PFSK-1 (cell line): ENCODE data around the gene TRERF1.

Source experiments
- FOXP2 ChIP-seq: optimal IDR thresholded peaks from 2 replicates; pipeline ENCODE3; 2011; ENCODE audit warnings: borderline replicate concordance, control low read depth, inconsistent platforms; ENCODE audit not compliant: insufficient read depth; ENCODE audit errors: extremely low read length, extremely low read depth
- POLR2AphosphoS5 ChIP-seq: IDR thresholded peaks from 2 replicates; pipeline ENCODE4 v1.6.1; 2012; ENCODE audit warnings: low read depth, mild to moderate bottlenecking, control low read depth, low read length, moderate library complexity
- SIN3A ChIP-seq: IDR thresholded peaks from 2 replicates; pipeline ENCODE4 v1.6.1; 2012; ENCODE audit warnings: mild to moderate bottlenecking, low read length, moderate library complexity, borderline replicate concordance; ENCODE audit not compliant: insufficient read depth
- TAF1 ChIP-seq: IDR thresholded peaks from 2 replicates; pipeline ENCODE4 v1.6.1; 2012; ENCODE audit warnings: low read length, control low read depth, borderline replicate concordance; ENCODE audit not compliant: insufficient read depth
- TF ChIP-seq, protein P1 (sequence below), 2 experiments: IDR thresholded peaks; 2 replicates each; pipeline versions ENCODE4 v1.6.1 to v1.8.0; 2011 to 2012; ENCODE audit warnings: low read depth in 2 of 2, low read length in 2 of 2, control low read depth in 1 of 2, inconsistent platforms in 1 of 2, mild to moderate bottlenecking in 1 of 2, moderate library complexity in 1 of 2; ENCODE audit not compliant: insufficient read depth in 1 of 2

TRERF1 gene

GRCh38 chr6:42179261-42179944, 272.3 kb downstream of the TRERF1 start:
- no peak for TF ChIP-seq SIN3A
- TF ChIP-seq FOXP2, result no peak
- TF ChIP-seq TAF1, result no peak
- TF ChIP-seq, protein P1, sequence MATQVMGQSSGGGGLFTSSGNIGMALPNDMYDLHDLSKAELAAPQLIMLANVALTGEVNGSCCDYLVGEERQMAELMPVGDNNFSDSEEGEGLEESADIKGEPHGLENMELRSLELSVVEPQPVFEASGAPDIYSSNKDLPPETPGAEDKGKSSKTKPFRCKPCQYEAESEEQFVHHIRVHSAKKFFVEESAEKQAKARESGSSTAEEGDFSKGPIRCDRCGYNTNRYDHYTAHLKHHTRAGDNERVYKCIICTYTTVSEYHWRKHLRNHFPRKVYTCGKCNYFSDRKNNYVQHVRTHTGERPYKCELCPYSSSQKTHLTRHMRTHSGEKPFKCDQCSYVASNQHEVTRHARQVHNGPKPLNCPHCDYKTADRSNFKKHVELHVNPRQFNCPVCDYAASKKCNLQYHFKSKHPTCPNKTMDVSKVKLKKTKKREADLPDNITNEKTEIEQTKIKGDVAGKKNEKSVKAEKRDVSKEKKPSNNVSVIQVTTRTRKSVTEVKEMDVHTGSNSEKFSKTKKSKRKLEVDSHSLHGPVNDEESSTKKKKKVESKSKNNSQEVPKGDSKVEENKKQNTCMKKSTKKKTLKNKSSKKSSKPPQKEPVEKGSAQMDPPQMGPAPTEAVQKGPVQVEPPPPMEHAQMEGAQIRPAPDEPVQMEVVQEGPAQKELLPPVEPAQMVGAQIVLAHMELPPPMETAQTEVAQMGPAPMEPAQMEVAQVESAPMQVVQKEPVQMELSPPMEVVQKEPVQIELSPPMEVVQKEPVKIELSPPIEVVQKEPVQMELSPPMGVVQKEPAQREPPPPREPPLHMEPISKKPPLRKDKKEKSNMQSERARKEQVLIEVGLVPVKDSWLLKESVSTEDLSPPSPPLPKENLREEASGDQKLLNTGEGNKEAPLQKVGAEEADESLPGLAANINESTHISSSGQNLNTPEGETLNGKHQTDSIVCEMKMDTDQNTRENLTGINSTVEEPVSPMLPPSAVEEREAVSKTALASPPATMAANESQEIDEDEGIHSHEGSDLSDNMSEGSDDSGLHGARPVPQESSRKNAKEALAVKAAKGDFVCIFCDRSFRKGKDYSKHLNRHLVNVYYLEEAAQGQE (IDR thresholded peaks at IDR 0.05; ENCODE audit: insufficient read depth in 1 of 2, low read depth in 2 of 2, low read length in 2 of 2), result no peak

DNA sequence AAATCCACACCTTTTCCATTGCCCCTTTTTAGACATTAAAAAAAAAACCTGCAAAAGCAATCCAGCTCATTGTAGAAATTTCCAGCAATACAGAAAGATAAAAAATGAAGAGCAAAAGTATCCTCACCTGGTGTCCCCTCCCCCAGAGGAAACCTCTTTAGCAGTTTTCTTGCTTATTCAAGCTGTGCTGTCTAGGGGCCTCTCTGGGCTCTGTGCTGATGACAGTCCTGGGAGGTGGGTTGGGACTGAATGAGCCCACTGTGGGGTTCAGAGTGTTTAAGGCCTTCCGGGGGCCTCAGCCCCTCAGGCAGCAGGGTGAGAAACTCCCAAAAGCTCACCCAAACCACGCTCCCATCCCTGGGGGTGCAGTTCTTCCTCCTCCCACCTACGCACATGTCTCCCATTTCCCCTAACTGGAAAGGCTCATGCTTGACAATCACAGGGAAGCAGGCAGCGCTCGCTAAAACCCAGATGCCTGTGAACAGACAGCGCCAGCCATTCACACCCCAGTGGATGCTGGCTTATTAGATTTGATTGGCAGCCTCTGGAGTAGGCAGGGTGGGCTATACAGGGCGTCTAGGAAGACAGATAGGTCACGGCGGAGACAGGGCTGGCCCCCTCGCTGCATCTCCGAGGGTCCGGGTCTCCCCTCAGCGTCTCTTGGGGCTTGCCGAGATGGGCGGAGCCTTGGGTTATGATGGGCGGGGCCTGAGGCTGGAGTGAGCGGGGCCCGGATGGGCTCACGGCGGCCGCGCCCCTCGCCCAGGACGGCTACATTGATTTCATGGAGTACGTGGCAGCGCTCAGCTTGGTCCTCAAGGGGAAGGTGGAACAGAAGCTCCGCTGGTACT, 274.0 kb downstream of the TRERF1 start:
- TF ChIP-seq FOXP2, result no peak
- TF ChIP-seq TAF1, result no peak
- TF ChIP-seq, protein P1 (IDR thresholded peaks at IDR 0.05; ENCODE audit: insufficient read depth in 1 of 2, low read depth in 2 of 2, low read length in 2 of 2), result no peak
- no peak for TF ChIP-seq SIN3A
- no peak for TF ChIP-seq POLR2AphosphoS5

DNA sequence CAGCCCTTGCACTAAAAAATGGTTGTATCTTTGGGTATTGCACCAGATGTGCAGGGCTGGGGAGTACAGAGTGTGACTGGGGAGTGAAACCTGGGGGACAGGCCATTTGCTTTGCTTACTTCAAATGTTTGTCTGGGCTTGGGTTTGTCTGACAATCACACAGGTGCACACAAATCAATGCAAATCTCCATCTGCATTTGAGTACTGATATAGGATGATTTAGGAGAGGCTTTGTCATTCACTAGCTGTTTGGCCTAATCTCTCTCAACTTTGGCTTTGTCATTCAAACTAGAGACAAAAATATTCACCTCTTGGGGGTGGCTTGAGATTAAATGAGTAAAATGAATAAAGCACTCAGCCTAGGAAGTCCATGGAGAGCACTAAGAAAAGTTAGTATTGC, 274.7 kb downstream of the TRERF1 start:
- TF ChIP-seq SIN3A, result no peak
- TF ChIP-seq FOXP2, result no peak
- no peak for TF ChIP-seq TAF1
- TF ChIP-seq, protein P1 (IDR thresholded peaks at IDR 0.05; ENCODE audit: insufficient read depth in 1 of 2, low read depth in 2 of 2, low read length in 2 of 2), result no peak
- TF ChIP-seq POLR2AphosphoS5, result no peak

DNA sequence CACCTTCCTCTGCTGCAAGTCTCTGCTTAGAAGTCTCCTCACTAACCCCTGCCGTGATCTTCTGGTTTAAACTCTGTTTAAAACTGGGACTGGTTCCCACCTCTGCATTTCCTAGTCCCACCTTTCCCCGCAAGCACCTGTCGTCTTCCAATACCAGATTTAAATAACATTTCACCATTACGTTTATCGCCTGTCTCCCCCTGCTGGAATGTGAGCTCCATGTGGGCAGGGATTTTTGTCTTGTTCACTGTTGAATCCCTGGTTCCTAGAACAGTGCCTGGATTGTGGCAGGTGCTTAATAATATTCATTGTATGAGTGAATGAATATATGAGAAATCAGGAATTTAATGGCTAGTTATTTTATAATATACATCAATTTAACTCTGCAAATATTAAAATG, 275.9 kb downstream of the TRERF1 start:
- TF ChIP-seq TAF1, result no peak
- no peak for TF ChIP-seq SIN3A
- TF ChIP-seq FOXP2, result no peak
- no peak for TF ChIP-seq POLR2AphosphoS5
- TF ChIP-seq, protein P1 (IDR thresholded peaks at IDR 0.05; ENCODE audit: insufficient read depth in 1 of 2, low read depth in 2 of 2, low read length in 2 of 2), result no peak
